H1 (cell line): ENCODE data around the gene SCN1B. TPM values are rescaled to one million over a fixed set of nuclear protein-coding genes. Genes with fewer than 3 reads are reported as not detected.

Experiments used
- ATF2 ChIP-seq: IDR thresholded peaks from 2 replicates; pipeline ENCODE4 v1.6.1; 2012; ENCODE audit warnings: low read length, inconsistent platforms
- BRCA1 ChIP-seq: IDR thresholded peaks from 2 replicates; pipeline ENCODE4 v1.6.1; 2012; ENCODE audit warnings: low read depth, low read length, improper control_type of control experiment
- CEBPB ChIP-seq: IDR thresholded peaks from 2 replicates; pipeline ENCODE4 v1.6.1; 2012; ENCODE audit warnings: low read depth, low read length
- CTBP2 ChIP-seq: IDR thresholded peaks from 2 replicates; pipeline ENCODE4 v1.7.0; 2011; ENCODE audit warnings: borderline replicate concordance, mild to moderate bottlenecking, moderate library complexity, mixed read lengths, low read length; ENCODE audit not compliant: insufficient read depth, insufficient read length
- EZH2 ChIP-seq: fragments of 200-600 bp; sonication (generic); IDR thresholded peaks from 2 replicates; pipeline ENCODE4 v1.7.1; 2012; ENCODE audit warnings: low read depth, mild to moderate bottlenecking, moderate library complexity, low read length, inconsistent platforms; ENCODE audit not compliant: severe bottlenecking
- FOSL1 ChIP-seq: IDR thresholded peaks from 2 replicates; pipeline ENCODE4 v1.6.1; 2011; ENCODE audit warnings: mild to moderate bottlenecking, low read depth, low read length, moderate library complexity; ENCODE audit not compliant: insufficient read depth
- HDAC6 ChIP-seq: IDR thresholded peaks from one replicate; pipeline ENCODE4 v1.7.1; 2012; ENCODE audit warnings: low read depth, mild to moderate bottlenecking, inconsistent platforms, low read length, moderate library complexity
- MAX ChIP-seq: IDR thresholded peaks from 2 replicates; pipeline ENCODE4 v1.6.1; 2012; ENCODE audit warnings: inconsistent platforms
- NRF1 ChIP-seq: IDR thresholded peaks from 2 replicates; pipeline ENCODE4 v1.6.1; 2011; ENCODE audit warnings: mild to moderate bottlenecking, low read depth, low read length, improper control_type of control experiment
- RBBP5 ChIP-seq: IDR thresholded peaks from 2 replicates; pipeline ENCODE4 v1.7.1; 2012; ENCODE audit warnings: low read depth, mild to moderate bottlenecking, inconsistent platforms, low read length, moderate library complexity, borderline replicate concordance
- RNF2 ChIP-seq: fragments of 200-900, 300-1000 bp; sonication (generic); IDR thresholded peaks from 2 replicates; pipeline ENCODE4 v1.7.1; 2016; ENCODE audit warnings: borderline replicate concordance, low read depth, mild to moderate bottlenecking, antibody characterized with exemption, low read length; ENCODE audit not compliant: poor library complexity, severe bottlenecking; ENCODE audit errors: missing control alignments
- SP4 ChIP-seq: IDR thresholded peaks from 2 replicates; pipeline ENCODE4 v1.6.1; 2012; ENCODE audit warnings: low read length, inconsistent platforms
- SUZ12 ChIP-seq: fragments of 200-600 bp; sonication (generic); IDR thresholded peaks from 2 replicates; pipeline ENCODE4 v1.6.1; 2012; ENCODE audit warnings: mild to moderate bottlenecking, inconsistent platforms, low read length, moderate library complexity, mixed read lengths
- TAF7 ChIP-seq: optimal IDR thresholded peaks from 2 replicates; pipeline ENCODE3; 2011; ENCODE audit warnings: low read depth, mild to moderate bottlenecking, inconsistent platforms, low read length, moderate library complexity, borderline replicate concordance
- USF2 ChIP-seq: IDR thresholded peaks from 2 replicates; pipeline ENCODE4 v1.6.1; 2011; ENCODE audit warnings: low read length, improper control_type of control experiment
- YY1 ChIP-seq: IDR thresholded peaks from 2 replicates; pipeline ENCODE4 v1.6.1; 2011; ENCODE audit warnings: low read depth, mild to moderate bottlenecking, low read length
- polyA plus RNA-seq, 7 experiments: library from polyadenylated mRNA; depleted of rRNA in 3 of 7; stranded (reverse) in 5 of 7; unstranded in 2 of 7; fragments of >200 nt in 5 of 7; fragments of 200-250 nt in 2 of 7; gene quantifications; 1 replicate in 5 of 7; 2 replicates in 1 of 7; 4 replicates in 1 of 7; pipeline versions ENCODE4 v1.2.1 to v1.2.3, GENCODE V29; 2011 to 2013; ENCODE audit warnings: missing spikeins in 2 of 7, mixed read lengths in 2 of 7
- total RNA-seq: library from RNA; stranded (reverse); fragmentation: NEBNext Ultra II Directional; extraction: Animal tissue kit (Norgen Biotek cat#: 25700); gene quantifications from 2 replicates; pipeline ENCODE4 v1.2.1, GENCODE V29; 2021
- TF ChIP-seq, protein P1 (sequence below), 3 experiments: IDR thresholded peaks; 1 replicate in 2 of 3; 2 replicates in 1 of 3; pipeline versions ENCODE4 v1.5.1 to v1.6.1; 2011; ENCODE audit warnings: low read length in 3 of 3, mild to moderate bottlenecking in 3 of 3, inconsistent platforms in 2 of 3, low read depth in 1 of 3, moderate library complexity in 1 of 3; ENCODE audit not compliant: insufficient read depth in 1 of 3; ENCODE audit errors: control extremely low read depth in 1 of 3

Gene SCN1B
- total and polyA plus RNA-seq, 2 of the 8 experiments (the other 6 are each of a cell fraction or from before 2014, with no cell fraction given), result 3.1 to 3.5 TPM

GRCh38 chr19:35066691-35067563 is 36.7 kb downstream of the SCN1B start (continued):
- TF ChIP-seq MAX (peak; percentile 82), ATF2 (no peak; the same call in 1 of the 2 replicates), CTBP2 (no peak), USF2 (peak; percentile 84), RBBP5 (no peak), HDAC6 (no peak), BRCA1 (no peak), RNF2 (no peak), FOSL1 (no peak), NRF1 (no peak), SP4 (no peak), TAF7 (no peak), EZH2 (no peak), SUZ12 (no peak), CEBPB (peak; percentile 74), YY1 (peak; percentile 48; the same call in 1 of the 2 replicates)
- TF ChIP-seq, protein P1, sequence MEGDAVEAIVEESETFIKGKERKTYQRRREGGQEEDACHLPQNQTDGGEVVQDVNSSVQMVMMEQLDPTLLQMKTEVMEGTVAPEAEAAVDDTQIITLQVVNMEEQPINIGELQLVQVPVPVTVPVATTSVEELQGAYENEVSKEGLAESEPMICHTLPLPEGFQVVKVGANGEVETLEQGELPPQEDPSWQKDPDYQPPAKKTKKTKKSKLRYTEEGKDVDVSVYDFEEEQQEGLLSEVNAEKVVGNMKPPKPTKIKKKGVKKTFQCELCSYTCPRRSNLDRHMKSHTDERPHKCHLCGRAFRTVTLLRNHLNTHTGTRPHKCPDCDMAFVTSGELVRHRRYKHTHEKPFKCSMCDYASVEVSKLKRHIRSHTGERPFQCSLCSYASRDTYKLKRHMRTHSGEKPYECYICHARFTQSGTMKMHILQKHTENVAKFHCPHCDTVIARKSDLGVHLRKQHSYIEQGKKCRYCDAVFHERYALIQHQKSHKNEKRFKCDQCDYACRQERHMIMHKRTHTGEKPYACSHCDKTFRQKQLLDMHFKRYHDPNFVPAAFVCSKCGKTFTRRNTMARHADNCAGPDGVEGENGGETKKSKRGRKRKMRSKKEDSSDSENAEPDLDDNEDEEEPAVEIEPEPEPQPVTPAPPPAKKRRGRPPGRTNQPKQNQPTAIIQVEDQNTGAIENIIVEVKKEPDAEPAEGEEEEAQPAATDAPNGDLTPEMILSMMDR (IDR thresholded peaks at IDR 0.05; ENCODE audit: control extremely low read depth in 1 of 3, insufficient read depth in 1 of 3, low read depth in 1 of 3, low read length in 3 of 3), result peak; percentile 88 to 98 (median 96)
